GM19351 (cell line): Measurements from ENCODE around the gene KCNQ4.

Source experiments
- ATAC-seq: cut with Tn5 transposase; IDR thresholded peaks from one replicate; pipeline ENCODE4 v1.9.1; 2021; ENCODE audit warnings: mild to moderate bottlenecking, moderate library complexity; ENCODE audit not compliant: unreplicated experiment

KCNQ4 gene

GRCh38 chr1:40754201-40754600 lies 29.4 kb upstream of the KCNQ4 start:
- no peak for ATAC-seq

- no peak for ATAC-seq
Observed at GRCh38 chr1:40755067-40755466, 28.5 kb upstream of the KCNQ4 start.

- no peak for ATAC-seq
Observed at GRCh38 chr1:40756523-40756922, 27.1 kb upstream of the KCNQ4 start.

GRCh38 chr1:40757084-40757483 lies 26.5 kb upstream of the KCNQ4 start:
- ATAC-seq: no peak

GRCh38 chr1:40758004-40758403 lies 25.6 kb upstream of the KCNQ4 start:
- no peak for ATAC-seq

GRCh38 chr1:40758578-40759343 lies 24.8 kb upstream of the KCNQ4 start:
- no peak for ATAC-seq

- no peak for ATAC-seq
Observed at GRCh38 chr1:40760984-40761383, 22.6 kb upstream of the KCNQ4 start.

GRCh38 chr1:40762144-40762923 lies 21.3 kb upstream of the KCNQ4 start:
- peak; percentile 45 for ATAC-seq

- ATAC-seq: no peak
Observed at GRCh38 chr1:40763742-40764532, 19.6 kb upstream of the KCNQ4 start.

GRCh38 chr1:40764981-40765380 lies 18.6 kb upstream of the KCNQ4 start:
- no peak for ATAC-seq

GRCh38 chr1:40766017-40766416 lies 17.6 kb upstream of the KCNQ4 start:
- no peak for ATAC-seq

- ATAC-seq: no peak
Observed at GRCh38 chr1:40766560-40766959, 17.0 kb upstream of the KCNQ4 start.

GRCh38 chr1:40768146-40768990 lies 15.2 kb upstream of the KCNQ4 start:
- ATAC-seq: no peak

GRCh38 chr1:40769815-40770214 lies 13.8 kb upstream of the KCNQ4 start:
- no peak for ATAC-seq

- no peak for ATAC-seq
Observed at GRCh38 chr1:40770296-40771070, 13.1 kb upstream of the KCNQ4 start.

GRCh38 chr1:40772146-40772955 lies 11.2 kb upstream of the KCNQ4 start:
- ATAC-seq: no peak

GRCh38 chr1:40773748-40774265 lies 9.8 kb upstream of the KCNQ4 start:
- ATAC-seq: no peak

GRCh38 chr1:40774266-40774998 lies 9.2 kb upstream of the KCNQ4 start:
- ATAC-seq: no peak
